DND-41 (cell line): ENCODE measurements around the gene SLC35F6.

Experiments used
- ATAC-seq: fragments of 200-7000 bp; cut with Tn5 transposase; 3 replicates; pipeline ENCODE4 v1.9.1; 2021; ENCODE audit warnings: low read depth; ENCODE audit not compliant: insufficient read depth
- DNase-seq: peaks from one replicate; pipeline ENCODE4 v3.0.0-alpha.2; 2020
- H2AFZ ChIP-seq: 2 replicates; pipeline ENCODE4 v1.6.0; 2012; ENCODE audit warnings: low read depth, low read length
- H3K27ac ChIP-seq: 2 replicates; pipeline ENCODE4 v1.5.1; 2012; ENCODE audit warnings: low read length, inconsistent platforms
- H3K27me3 ChIP-seq: fragments of 200-600 bp; sonication (generic); 2 replicates; pipeline ENCODE4 v1.6.0; 2012; ENCODE audit warnings: low read length, mild to moderate bottlenecking, inconsistent platforms; ENCODE audit not compliant: insufficient read depth, poor library complexity
- H3K36me3 ChIP-seq: 2 replicates; pipeline ENCODE4 v1.5.1; 2012; ENCODE audit warnings: low read length, inconsistent platforms; ENCODE audit not compliant: insufficient read depth
- H3K4me1 ChIP-seq: 2 replicates; pipeline ENCODE4 v1.5.1; 2012; ENCODE audit warnings: mild to moderate bottlenecking, low read length; ENCODE audit not compliant: insufficient read depth
- H3K4me2 ChIP-seq: 2 replicates; pipeline ENCODE4 v1.6.0; 2012; ENCODE audit warnings: mild to moderate bottlenecking, moderate library complexity, low read length, inconsistent platforms; ENCODE audit not compliant: insufficient read depth
- H3K4me3 ChIP-seq, 2 experiments: fragments of 200-600 bp in 1 of 2; shearing (Covaris generic) in 1 of 2; 2 replicates each; pipeline ENCODE4 v1.5.1; 2012 to 2016; ENCODE audit warnings: inconsistent platforms in 2 of 2, low read length in 2 of 2, mild to moderate bottlenecking in 2 of 2, low read depth in 1 of 2, moderate library complexity in 1 of 2
- H3K79me2 ChIP-seq: 2 replicates; pipeline ENCODE4 v1.6.0; 2012; ENCODE audit warnings: low read length, inconsistent platforms; ENCODE audit not compliant: insufficient read depth
- H3K9ac ChIP-seq: 2 replicates; pipeline ENCODE4 v1.6.0; 2012; ENCODE audit warnings: low read depth, mild to moderate bottlenecking, inconsistent platforms, low read length, moderate library complexity
- H3K9me3 ChIP-seq: 2 replicates; pipeline ENCODE4 v1.5.1; 2012; ENCODE audit warnings: low read length, moderate library complexity, mild to moderate bottlenecking, inconsistent platforms; ENCODE audit not compliant: insufficient read depth, severe bottlenecking
- H4K20me1 ChIP-seq: 2 replicates; pipeline ENCODE4 v1.6.0; 2012; ENCODE audit warnings: low read length; ENCODE audit not compliant: insufficient read depth
- CTCF ChIP-seq: IDR thresholded peaks from 2 replicates; pipeline ENCODE4 v1.5.1; 2012; ENCODE audit warnings: borderline replicate concordance, low read length, moderate library complexity, mild to moderate bottlenecking; ENCODE audit not compliant: poor library complexity, severe bottlenecking; ENCODE audit errors: extremely low read depth
- EZH2 ChIP-seq: IDR thresholded peaks from 3 replicates; pipeline ENCODE4 v1.6.1; 2012; ENCODE audit warnings: borderline replicate concordance, low read depth, mild to moderate bottlenecking, moderate library complexity, low read length, inconsistent platforms; ENCODE audit not compliant: severe bottlenecking

Gene SLC35F6

GRCh38 chr2:26752656-26753055 is 11.4 kb upstream of the SLC35F6 start:
- Histone ChIP-seq H3K27me3 (peaks cover 10% of the 10 kb centered on the region), H3K4me1 (no peaks in the 10 kb centered on the region), H3K9me3 (no peaks in the 10 kb centered on the region), H3K79me2 (no peaks in the 10 kb centered on the region), H3K4me3 (no peak overlapping the region), H3K27ac (no peak overlapping the region), H3K9ac (no peak overlapping the region), H3K36me3 (no peaks in the 10 kb centered on the region), H3K4me2 (no peak overlapping the region), H2AFZ (no peak overlapping the region), H4K20me1 (no peaks in the 10 kb centered on the region)
- ATAC-seq, result no peak
- no peak for TF ChIP-seq EZH2
- no peak for TF ChIP-seq CTCF
- no peak for DNase-seq

GRCh38 chr2:26754539-26754938 is 9.5 kb upstream of the SLC35F6 start:
- Histone ChIP-seq H3K9me3 (no peaks in the 10 kb centered on the region), H3K4me2 (no peak overlapping the region), H3K9ac (no peak overlapping the region), H2AFZ (no peak overlapping the region), H3K79me2 (no peaks in the 10 kb centered on the region), H3K27ac (no peak overlapping the region), H3K36me3 (no peaks in the 10 kb centered on the region), H3K4me3 (no peak overlapping the region), H3K27me3 (peaks cover 10% of the 10 kb centered on the region), H4K20me1 (no peaks in the 10 kb centered on the region), H3K4me1 (no peaks in the 10 kb centered on the region)
- no peak for ATAC-seq
- no peak for DNase-seq
- no peak for TF ChIP-seq CTCF

GRCh38 chr2:26754972-26755670 is 9.0 kb upstream of the SLC35F6 start:
- H3K4me3 ChIP-seq, result no peak overlapping the region
- H3K27ac ChIP-seq, result no peak overlapping the region
- H2AFZ ChIP-seq, result no peak overlapping the region
- DNase-seq (no peak), ATAC-seq (no peak)
- TF ChIP-seq CTCF, result no peak
- no peak for TF ChIP-seq EZH2
- H3K9me3 ChIP-seq, result no peaks in the 10 kb centered on the region
- no peaks in the 10 kb centered on the region for H3K36me3 ChIP-seq
- no peak overlapping the region for H3K4me2 ChIP-seq
- H3K4me1 ChIP-seq, result no peaks in the 10 kb centered on the region
- no peaks in the 10 kb centered on the region for H4K20me1 ChIP-seq
- peaks cover 10% of the 10 kb centered on the region for H3K27me3 ChIP-seq
- no peak overlapping the region for H3K9ac ChIP-seq
- H3K79me2 ChIP-seq, result no peaks in the 10 kb centered on the region

- Histone ChIP-seq H3K9ac (no peak overlapping the region), H3K9me3 (no peaks in the 10 kb centered on the region), H3K36me3 (no peaks in the 10 kb centered on the region), H4K20me1 (no peaks in the 10 kb centered on the region), H3K79me2 (no peaks in the 10 kb centered on the region), H3K4me1 (no peaks in the 10 kb centered on the region), H2AFZ (no peak overlapping the region), H3K4me2 (no peak overlapping the region), H3K27ac (no peak overlapping the region), H3K27me3 (peaks cover 10% of the 10 kb centered on the region), H3K4me3 (no peak overlapping the region)
- no peak for DNase-seq
- no peak for TF ChIP-seq EZH2
- no peak for TF ChIP-seq CTCF
- no peak for ATAC-seq
Measured at GRCh38 chr2:26756337-26756736, 7.7 kb upstream of the SLC35F6 start.
